H9 (cell line): ENCODE measurements around the gene LASP1. TPM values are rescaled to one million over a fixed set of nuclear protein-coding genes. Genes with fewer than 3 reads are reported as not detected.

Source experiments
- DNase-seq: peaks from one replicate; pipeline ENCODE4 v3.0.0-alpha.2; 2017
- H2AFZ ChIP-seq: one replicate; pipeline ENCODE4 v1.6.1; 2013; ENCODE audit warnings: mild to moderate bottlenecking, low read length, control low read depth, moderate library complexity
- H2AK5ac ChIP-seq: 2 replicates; pipeline ENCODE4 v1.6.1; 2013; ENCODE audit warnings: low read length, control low read depth, mixed read lengths; ENCODE audit not compliant: insufficient read length
- H2BK120ac ChIP-seq: one replicate; pipeline ENCODE4 v1.6.1; 2013; ENCODE audit warnings: low read depth, mild to moderate bottlenecking, low read length, control low read depth, inconsistent platforms; ENCODE audit not compliant: poor library complexity, severe bottlenecking
- H2BK12ac ChIP-seq: 2 replicates; pipeline ENCODE4 v1.6.1; 2013; ENCODE audit warnings: low read length, control low read depth, mixed read lengths, low read depth; ENCODE audit not compliant: insufficient read length
- H2BK15ac ChIP-seq: 2 replicates; pipeline ENCODE4 v1.6.1; 2013; ENCODE audit warnings: low read depth, low read length, control low read depth
- H2BK20ac ChIP-seq: one replicate; pipeline ENCODE4 v1.6.1; 2013; ENCODE audit warnings: low read depth, mild to moderate bottlenecking, low read length, control low read depth, inconsistent platforms; ENCODE audit not compliant: poor library complexity, severe bottlenecking
- H2BK5ac ChIP-seq: 2 replicates; pipeline ENCODE4 v1.6.1; 2013; ENCODE audit warnings: low read length, control low read depth, mixed read lengths; ENCODE audit not compliant: insufficient read length
- H3K14ac ChIP-seq: 2 replicates; pipeline ENCODE4 v1.6.1; 2013; ENCODE audit warnings: low read length, control low read depth; ENCODE audit not compliant: insufficient read depth
- H3K18ac ChIP-seq: 2 replicates; pipeline ENCODE4 v1.6.1; 2013; ENCODE audit warnings: low read depth, mild to moderate bottlenecking, mixed read lengths, low read length, control low read depth; ENCODE audit not compliant: insufficient read length
- H3K23ac ChIP-seq: 2 replicates; pipeline ENCODE4 v1.6.1; 2013; ENCODE audit warnings: low read length, control low read depth, mixed read lengths, low read depth; ENCODE audit not compliant: insufficient read length
- H3K23me2 ChIP-seq: 2 replicates; pipeline ENCODE4 v1.6.1; 2013; ENCODE audit warnings: low read depth, mild to moderate bottlenecking, mixed read lengths, low read length, control low read depth; ENCODE audit not compliant: insufficient read length, poor library complexity, severe bottlenecking
- H3K27ac ChIP-seq: 2 replicates; pipeline ENCODE4 v1.5.1; 2013; ENCODE audit warnings: low read length, control low read depth, mixed read lengths, low read depth; ENCODE audit not compliant: insufficient read length
- H3K27me3 ChIP-seq: 2 replicates; pipeline ENCODE4 v1.6.1; 2013; ENCODE audit warnings: low read length, control low read depth, inconsistent platforms; ENCODE audit not compliant: insufficient read depth
- H3K4ac ChIP-seq: 2 replicates; pipeline ENCODE4 v1.6.1; 2013; ENCODE audit warnings: low read depth, mild to moderate bottlenecking, control low read depth, inconsistent platforms, low read length, moderate library complexity
- H3K4me1 ChIP-seq: 2 replicates; pipeline ENCODE4 v1.6.1; 2013; ENCODE audit warnings: low read length, control low read depth, inconsistent platforms; ENCODE audit not compliant: insufficient read depth
- H3K4me2 ChIP-seq: 2 replicates; pipeline ENCODE4 v1.6.1; 2013; ENCODE audit warnings: low read length, control low read depth, mixed read lengths; ENCODE audit not compliant: insufficient read length, insufficient read depth
- H3K56ac ChIP-seq: 2 replicates; pipeline ENCODE4 v1.6.1; 2013; ENCODE audit warnings: low read depth, mild to moderate bottlenecking, mixed read lengths, low read length, control low read depth; ENCODE audit not compliant: insufficient read length
- H3K79me1 ChIP-seq: 2 replicates; pipeline ENCODE4 v1.6.1; 2013; ENCODE audit warnings: low read depth, mild to moderate bottlenecking, moderate library complexity, low read length, control low read depth, inconsistent platforms; ENCODE audit not compliant: insufficient read depth, poor library complexity, severe bottlenecking
- H3K79me2 ChIP-seq: 2 replicates; pipeline ENCODE4 v1.6.1; 2013; ENCODE audit warnings: low read length, control low read depth, inconsistent platforms; ENCODE audit not compliant: insufficient read depth
- H3K9ac ChIP-seq: 2 replicates; pipeline ENCODE4 v1.6.1; 2013; ENCODE audit warnings: low read length, control low read depth, mixed read lengths; ENCODE audit not compliant: insufficient read length; ENCODE audit errors: extremely low read depth
- H3K9me3 ChIP-seq: one replicate; pipeline ENCODE4 v1.6.1; 2013; ENCODE audit warnings: low read depth, low read length, inconsistent platforms; ENCODE audit not compliant: control insufficient read depth
- H3T11ph ChIP-seq: one replicate; pipeline ENCODE4 v1.6.1; 2013; ENCODE audit warnings: mild to moderate bottlenecking, low read length, control low read depth, inconsistent platforms
- H4K20me1 ChIP-seq: one replicate; pipeline ENCODE4 v1.6.1; 2013; ENCODE audit not compliant: control insufficient read depth, insufficient read length, insufficient read depth
- H4K5ac ChIP-seq: 2 replicates; pipeline ENCODE4 v1.6.1; 2013; ENCODE audit warnings: low read depth, mild to moderate bottlenecking, mixed read lengths, low read length, control low read depth; ENCODE audit not compliant: insufficient read length
- H4K8ac ChIP-seq: replicated peaks from 2 replicates; pipeline ENCODE4 v1.6.1; 2013; ENCODE audit warnings: low read length, control low read depth, mixed read lengths, low read depth; ENCODE audit not compliant: insufficient read length
- H4K91ac ChIP-seq: 2 replicates; pipeline ENCODE4 v1.6.1; 2013; ENCODE audit warnings: low read depth, mild to moderate bottlenecking, moderate library complexity, mixed read lengths, low read length, control low read depth; ENCODE audit not compliant: insufficient read length
- H3K27ac Mint-ChIP-seq, 3 experiments: 2 replicates in 2 of 3; 3 replicates in 1 of 3; pipeline ENCODE4 v1.8.0; 2020 to 2021; ENCODE audit warnings: mixed read lengths in 3 of 3, mild to moderate bottlenecking in 1 of 3, moderate library complexity in 1 of 3
- H3K27me3 Mint-ChIP-seq: 2 replicates; pipeline ENCODE4 v1.8.0; 2021; ENCODE audit warnings: low read depth, mild to moderate bottlenecking, moderate library complexity, mixed read lengths
- H3K36me3 Mint-ChIP-seq, 3 experiments: 2 replicates in 2 of 3; 3 replicates in 1 of 3; pipeline ENCODE4 v1.8.0; 2020 to 2021; ENCODE audit warnings: low read depth in 3 of 3, mixed read lengths in 3 of 3; ENCODE audit not compliant: insufficient read depth in 1 of 3
- H3K4me1 Mint-ChIP-seq, 2 experiments: 2 replicates each; pipeline ENCODE4 v1.8.0; 2020; ENCODE audit warnings: mixed read lengths in 2 of 2
- H3K4me3 Mint-ChIP-seq, 2 experiments: 2 replicates in 1 of 2; 3 replicates in 1 of 2; pipeline ENCODE4 v1.8.0; 2020 to 2021; ENCODE audit warnings: mild to moderate bottlenecking in 2 of 2, mixed read lengths in 2 of 2, moderate library complexity in 1 of 2
- H3K9me3 Mint-ChIP-seq, 2 experiments: 2 replicates in 1 of 2; 3 replicates in 1 of 2; pipeline ENCODE4 v1.8.0; 2020; ENCODE audit warnings: mild to moderate bottlenecking in 2 of 2, mixed read lengths in 2 of 2, moderate library complexity in 1 of 2
- CTCF ChIP-seq: fragments of 200-600 bp; sonication (generic); conservative IDR thresholded peaks from 3 replicates; pipeline ENCODE4 v1.8.0; 2021; ENCODE audit warnings: antibody characterized with exemption, mild to moderate bottlenecking
- WGBS: extraction: QIAGEN DNeasy Blood & Tissue Kit; methylation state at CpG from one replicate; pipeline ENCODE4 v1.1.7; 2013; ENCODE audit warnings: missing lambda C conversion rate, low lambda C conversion rate, mixed read lengths; ENCODE audit not compliant: insufficient read length; ENCODE audit errors: extremely low coverage; 5-methylcytosine and 5-hydroxymethylcytosine counted together
- total RNA-seq: library from RNA; stranded (reverse); gene quantifications from 2 replicates; pipeline ENCODE4 v1.2.1, GENCODE V29; 2021

LASP1 gene
- total RNA-seq, 1 experiment from 2014 or later: 121 TPM

- Histone ChIP-seq H3K79me2 (peaks cover 15% of the 10 kb centered on the region; the same call in 1 of the 2 replicates), H2BK120ac (no peak overlapping the region), H4K5ac (no peak overlapping the region), H3K18ac (no peak overlapping the region), H3K4me1 (no peaks in the 10 kb centered on the region; the same call in 1 of the 2 replicates), H3K9ac (peak overlapping the region; percentile 62), H3K27ac (peak overlapping the region; percentile 7), H4K8ac (no peak overlapping the region), H3T11ph (no peak overlapping the region), H2BK15ac (no peak overlapping the region), H2BK20ac (no peak overlapping the region), H2AFZ (no peak overlapping the region), H3K9me3 (no peaks in the 10 kb centered on the region), H4K91ac (no peak overlapping the region), H3K56ac (no peak overlapping the region), H3K4ac (no peak overlapping the region), H4K20me1 (no peaks in the 10 kb centered on the region), H2BK12ac (no peak overlapping the region), H3K27me3 (no peaks in the 10 kb centered on the region), H3K4me2 (peak overlapping the region; percentile 94), H3K23me2 (peaks cover 22% of the 10 kb centered on the region), H2BK5ac (no peak overlapping the region), H3K23ac (no peak overlapping the region), H3K14ac (no peak overlapping the region), H2AK5ac (no peak overlapping the region), H3K79me1 (no peaks in the 10 kb centered on the region)
- WGBS: no CpG with 5 or more reads among the region's 31 CpGs
- TF ChIP-seq CTCF: peak; percentile 43
- peak overlapping the region; percentile 64 to 74 (median 68); a peak in 5 of 7 replicates for H3K27ac Mint-ChIP-seq
- peaks cover 3% of the 10 kb centered on the region; the same call in 1 of the 2 replicates for H3K27me3 Mint-ChIP-seq
- peak; percentile 82 for DNase-seq
- H3K9me3 Mint-ChIP-seq: peaks cover 4 to 8% of the 10 kb centered on the region in 2 experiments; a peak in 3 of 5 replicates
- peaks cover 14 to 24% of the 10 kb centered on the region in 2 experiments for H3K4me1 Mint-ChIP-seq
- H3K4me3 Mint-ChIP-seq: peak overlapping the region; percentile 98 to 99
- H3K36me3 Mint-ChIP-seq: peaks cover 0 to 2% (median 2%) of the 10 kb centered on the region in 3 experiments; a peak in 2 of 7 replicates
Observed at GRCh38 chr17:38867179-38867967, 2.5 kb upstream of the LASP1 start.
